Panc1 (cell line): ENCODE data around the gene TNFRSF1B. TPM values are rescaled to one million over a fixed set of nuclear protein-coding genes. Genes with fewer than 3 reads are reported as not detected.

Experiments
- ATAC-seq: fragments of 200-7000 bp; cut with Tn5 transposase; 2 replicates; pipeline ENCODE4 v1.9.1; 2020; ENCODE audit warnings: mild to moderate bottlenecking, moderate library complexity
- BruUV-seq: library from RNA; stranded (reverse); fragments of 400-500 nt; replicated peaks from 2 replicates; lab custom pipeline; 2021; lab: Mats Ljungman, UMichigan
- CTCF ChIA-PET: fragments of 300-600 bp; sonication (Branson Sonifier 250); formaldehyde crosslinking; loops from one replicate; lab custom pipeline; 2022; ENCODE audit warnings: antibody characterized with exemption; lab: Charles Lee
- POLR2A ChIA-PET: fragments of 300-600 bp; sonication (Branson Sonifier 250); formaldehyde crosslinking; loops from one replicate; lab custom pipeline; 2022; ENCODE audit warnings: antibody characterized with exemption; lab: Charles Lee
- DNase-seq: peaks from one replicate; pipeline ENCODE4 v3.0.0-alpha.2; 2010; ENCODE audit warnings: low read depth, low spot score
- H3K27ac ChIP-seq: 2 replicates; pipeline ENCODE4 v1.5.1; 2011; ENCODE audit warnings: mild to moderate bottlenecking, low read length, inconsistent platforms
- H3K27me3 ChIP-seq: fragments of 200-500 bp; sonication (Bioruptor generic); 2 replicates; pipeline ENCODE4 v1.6.0; 2014; ENCODE audit warnings: low read length, inconsistent platforms; ENCODE audit not compliant: control insufficient read depth, insufficient read depth
- H3K36me3 ChIP-seq: fragments of 200-500 bp; sonication (Bioruptor generic); 2 replicates; pipeline ENCODE4 v1.5.1; 2014; ENCODE audit warnings: inconsistent platforms, mild to moderate bottlenecking, low read length, moderate library complexity; ENCODE audit not compliant: control insufficient read depth, insufficient read depth
- H3K4me1 ChIP-seq: 2 replicates; pipeline ENCODE4 v1.5.1; 2011; ENCODE audit warnings: inconsistent platforms, mild to moderate bottlenecking, low read length, moderate library complexity; ENCODE audit not compliant: control insufficient read depth, insufficient read depth
- H3K4me3 ChIP-seq, 2 experiments: 2 replicates each; pipeline ENCODE4 v1.5.1; 2011 to 2012; ENCODE audit warnings: low read depth in 2 of 2, low read length in 2 of 2, mild to moderate bottlenecking in 2 of 2, inconsistent platforms in 1 of 2, moderate library complexity in 1 of 2
- H3K9me3 ChIP-seq: fragments of 200-500 bp; sonication (Bioruptor generic); 2 replicates; pipeline ENCODE4 v1.5.1; 2014; ENCODE audit warnings: low read depth, mild to moderate bottlenecking, inconsistent platforms, low read length, moderate library complexity; ENCODE audit not compliant: control insufficient read depth, insufficient read depth
- CTCF ChIP-seq: fragments of 450-650 bp; IDR thresholded peaks from 2 replicates; pipeline ENCODE4 v1.5.1; 2017; ENCODE audit warnings: mild to moderate bottlenecking
- POLR2AphosphoS5 ChIP-seq: IDR thresholded peaks from 2 replicates; pipeline ENCODE4 v1.6.1; 2012; ENCODE audit warnings: mild to moderate bottlenecking, low read depth, low read length, moderate library complexity
- REST ChIP-seq, 2 experiments: IDR thresholded peaks; 2 replicates each; pipeline ENCODE4 v1.6.1; 2011 to 2012; ENCODE audit warnings: low read depth in 2 of 2, control low read depth in 1 of 2, low read length in 1 of 2, mild to moderate bottlenecking in 1 of 2, moderate library complexity in 1 of 2; ENCODE audit not compliant: insufficient read depth in 1 of 2
- SIN3A ChIP-seq: IDR thresholded peaks from 2 replicates; pipeline ENCODE4 v1.6.1; 2012; ENCODE audit warnings: low read depth, mild to moderate bottlenecking, low read length, moderate library complexity, borderline replicate concordance; ENCODE audit not compliant: insufficient read depth
- TCF7L2 ChIP-seq: IDR thresholded peaks from 2 replicates; pipeline ENCODE4 v1.6.1; 2011; ENCODE audit warnings: mild to moderate bottlenecking, low read depth, low read length, inconsistent platforms
- in situ Hi-C: cut with HindIII; loops from 2 replicates; pipeline ENCODE4 v1.10.0; 2016; ENCODE audit warnings: low sequenced_read_pairs, low pct_unique_long_range_greater_than_20kb
- intact Hi-C: fragments of 100-400 bp; cut with micrococcal nuclease; formaldehyde crosslinking; loops from one replicate; pipeline ENCODE4 v1.10.0; 2022; ENCODE audit not compliant: unreplicated experiment
- total RNA-seq: library from RNA; stranded (reverse); gene quantifications from one replicate; pipeline ENCODE4 v1.2.1, GENCODE V29; 2021; ENCODE audit not compliant: unreplicated experiment

TNFRSF1B gene
- total RNA-seq, 1 experiment from 2014 or later = 18.8 TPM

GRCh38 chr1:12188115-12188514 is 21.3 kb downstream of the TNFRSF1B start:
- peaks cover 8% of the 10 kb centered on the region; the same call in 1 of the 2 replicates for H3K4me1 ChIP-seq
- H3K27me3 ChIP-seq = no peaks in the 10 kb centered on the region
- no peaks in the 10 kb centered on the region for H3K9me3 ChIP-seq
- no peak overlapping the region for H3K4me3 ChIP-seq
- intact Hi-C loops (no loop called here), in situ Hi-C loops (no loop called here)
- H3K27ac ChIP-seq = no peak overlapping the region
- no TSS peak for BruUV-seq
- CTCF ChIA-PET = no interaction called here
- no peaks in the 10 kb centered on the region for H3K36me3 ChIP-seq
- DNase-seq = no peak
- ATAC-seq = no peak
- POLR2A ChIA-PET = no interaction called here
- TF ChIP-seq TCF7L2 (no peak), SIN3A (no peak), POLR2AphosphoS5 (no peak), CTCF (no peak), REST (IDR thresholded peaks at IDR 0.05; ENCODE audit: insufficient read depth in 1 of 2, low read depth in 2 of 2, low read length in 1 of 2) (no peak)

GRCh38 chr1:12188657-12189327 is 22.0 kb downstream of the TNFRSF1B start:
- H3K27ac ChIP-seq = no peak overlapping the region
- no TSS peak for BruUV-seq
- H3K4me3 ChIP-seq = no peak overlapping the region
- no peak for DNase-seq
- H3K4me1 ChIP-seq = peaks cover 8% of the 10 kb centered on the region; the same call in 1 of the 2 replicates
- H3K27me3 ChIP-seq = no peaks in the 10 kb centered on the region
- CTCF ChIA-PET = no interaction called here
- no peak for ATAC-seq
- in situ Hi-C loops = no loop called here
- POLR2A ChIA-PET = interaction anchor here (0.6 kb wide), 1 partner anchor 23 kb away, joined by 3 read pairs; no protein-coding TSS in a partner anchor
- intact Hi-C loops = no loop called here
- H3K36me3 ChIP-seq = no peaks in the 10 kb centered on the region
- TF ChIP-seq REST (IDR thresholded peaks at IDR 0.05; ENCODE audit: insufficient read depth in 1 of 2, low read depth in 2 of 2, low read length in 1 of 2) (no peak), SIN3A (no peak), TCF7L2 (no peak), POLR2AphosphoS5 (no peak), CTCF (no peak)
- H3K9me3 ChIP-seq = no peaks in the 10 kb centered on the region
